IMR-90 (cell line): ENCODE data around the gene CD2AP. TPM values are rescaled to one million over a fixed set of nuclear protein-coding genes. Genes with fewer than 3 reads are reported as not detected.
"Not testable (repeated sequence)": the region's sequence is repeated elsewhere in the genome, so short reads cannot be mapped to it uniquely, and the experiment has no call there.

ENCODE experiments used
- ATAC-seq: fragments of 200-7000 bp; cut with Tn5 transposase; 2 replicates; pipeline ENCODE4 v1.9.1; 2020; ENCODE audit warnings: low read depth, mild to moderate bottlenecking, moderate library complexity
- BruUV-seq: library from RNA; stranded (reverse); fragments of 400-500 nt; replicated peaks from 2 replicates; lab custom pipeline; 2021; lab: Mats Ljungman, UMichigan
- CTCF ChIA-PET: fragments of 300-600 bp; formaldehyde crosslinking; extraction: SDS; loops from one replicate; lab custom pipeline; 2021; ENCODE audit warnings: antibody characterized with exemption; lab: Yijun Ruan, JAX
- POLR2A ChIA-PET: fragments of 300-600 bp; sonication (Branson Sonifier 250); formaldehyde crosslinking; loops from one replicate; lab custom pipeline; 2022; ENCODE audit warnings: antibody characterized with exemption; ENCODE audit not compliant: unreplicated experiment; lab: Charles Lee
- DNase-seq: peaks from one replicate; pipeline ENCODE4 v3.0.0; 2013
- H2AFZ ChIP-seq: replicated peaks from 2 replicates; pipeline ENCODE3; 2013; ENCODE audit warnings: low read length, mild to moderate bottlenecking; ENCODE audit not compliant: poor library complexity
- H2AK5ac ChIP-seq: 2 replicates; pipeline ENCODE4 v1.6.1; 2013; ENCODE audit warnings: low read depth, low read length, inconsistent platforms
- H2AK9ac ChIP-seq: replicated peaks from 2 replicates; pipeline ENCODE3; 2013; ENCODE audit warnings: mild to moderate bottlenecking, low read depth, low read length, moderate library complexity; ENCODE audit not compliant: poor library complexity
- H2BK120ac ChIP-seq: 2 replicates; pipeline ENCODE4 v1.6.1; 2013; ENCODE audit warnings: low read depth, low read length, inconsistent platforms
- H2BK15ac ChIP-seq: 3 replicates; pipeline ENCODE4 v1.6.1; 2013; ENCODE audit warnings: low read depth, low read length, inconsistent platforms
- H2BK20ac ChIP-seq: 2 replicates; pipeline ENCODE4 v1.6.1; 2013; ENCODE audit warnings: low read depth, mild to moderate bottlenecking, inconsistent platforms, low read length, moderate library complexity
- H2BK5ac ChIP-seq: 2 replicates; pipeline ENCODE4 v1.6.1; 2013; ENCODE audit warnings: mild to moderate bottlenecking, low read depth, low read length, inconsistent platforms; ENCODE audit not compliant: poor library complexity, severe bottlenecking
- H3K14ac ChIP-seq: replicated peaks from 2 replicates; pipeline ENCODE4 v1.6.1; 2013; ENCODE audit warnings: low read depth, low read length, inconsistent platforms
- H3K18ac ChIP-seq: 2 replicates; pipeline ENCODE4 v1.6.1; 2013; ENCODE audit warnings: low read depth, low read length, control low read depth
- H3K23ac ChIP-seq: 2 replicates; pipeline ENCODE4 v1.6.1; 2013; ENCODE audit warnings: low read depth, low read length, inconsistent platforms
- H3K27ac ChIP-seq: 2 replicates; pipeline ENCODE4 v1.5.1; 2013; ENCODE audit warnings: mild to moderate bottlenecking, control low read depth, low read length; ENCODE audit not compliant: insufficient read depth
- H3K27me3 ChIP-seq: 2 replicates; pipeline ENCODE4 v1.6.1; 2013; ENCODE audit warnings: low read length; ENCODE audit not compliant: control insufficient read depth, insufficient read depth
- H3K36me3 ChIP-seq: 2 replicates; pipeline ENCODE4 v1.6.1; 2013; ENCODE audit warnings: low read length, mixed read lengths; ENCODE audit not compliant: control insufficient read depth, insufficient read depth
- H3K4ac ChIP-seq: 2 replicates; pipeline ENCODE4 v1.6.1; 2013; ENCODE audit warnings: low read depth, low read length, inconsistent platforms
- H3K4me1 ChIP-seq: 2 replicates; pipeline ENCODE4 v1.6.1; 2013; ENCODE audit warnings: low read length, mixed read lengths; ENCODE audit not compliant: control insufficient read depth, insufficient read depth
- H3K4me2 ChIP-seq: 2 replicates; pipeline ENCODE4 v1.6.1; 2013; ENCODE audit warnings: low read depth, mild to moderate bottlenecking, control low read depth, low read length, moderate library complexity
- H3K4me3 ChIP-seq: 2 replicates; pipeline ENCODE4 v1.5.1; 2013; ENCODE audit warnings: low read depth, mild to moderate bottlenecking, control low read depth, low read length, moderate library complexity; ENCODE audit not compliant: insufficient read depth
- H3K56ac ChIP-seq: 2 replicates; pipeline ENCODE4 v1.6.1; 2013; ENCODE audit warnings: low read length, inconsistent platforms; ENCODE audit not compliant: insufficient read depth; ENCODE audit errors: extremely low read depth
- H3K79me1 ChIP-seq, 2 experiments: 2 replicates each; pipeline ENCODE4 v1.6.1; 2013; ENCODE audit warnings: low read length in 2 of 2, inconsistent platforms in 1 of 2, low read depth in 1 of 2
- H3K9ac ChIP-seq: 2 replicates; pipeline ENCODE4 v1.6.1; 2013; ENCODE audit warnings: low read depth, low read length, control low read depth
- H3K9me1 ChIP-seq: 2 replicates; pipeline ENCODE4 v1.6.1; 2013; ENCODE audit warnings: low read length, inconsistent platforms; ENCODE audit not compliant: insufficient read depth
- H3K9me3 ChIP-seq: 2 replicates; pipeline ENCODE4 v1.6.1; 2013; ENCODE audit warnings: low read length; ENCODE audit not compliant: control insufficient read depth, insufficient read depth
- H4K20me1 ChIP-seq: 2 replicates; pipeline ENCODE4 v1.6.1; 2013; ENCODE audit warnings: low read length, inconsistent platforms; ENCODE audit not compliant: insufficient read depth
- H4K5ac ChIP-seq: 2 replicates; pipeline ENCODE4 v1.6.1; 2013; ENCODE audit warnings: mild to moderate bottlenecking, low read depth, low read length, control low read depth
- H4K8ac ChIP-seq, 2 experiments: 2 replicates each; pipeline ENCODE4 v1.6.1; 2013; ENCODE audit warnings: low read depth in 2 of 2, low read length in 2 of 2, control low read depth in 1 of 2, inconsistent platforms in 1 of 2
- H4K91ac ChIP-seq: 2 replicates; pipeline ENCODE4 v1.6.1; 2013; ENCODE audit warnings: low read depth, low read length, inconsistent platforms; ENCODE audit not compliant: insufficient read depth
- WGBS, 2 experiments: methylation state at CpG; one replicate each; pipeline versions ENCODE4 v1.1.5 to v1.1.7; 2013; ENCODE audit warnings: missing lambda C conversion rate in 2 of 2; ENCODE audit not compliant: insufficient read length in 1 of 2; ENCODE audit errors: extremely low coverage in 2 of 2; 5-methylcytosine and 5-hydroxymethylcytosine counted together
- dilution Hi-C: fragments of 300-500 bp; cut with HindIII; formaldehyde crosslinking; loops from one replicate; pipeline ENCODE4 v1.14.3; 2018; ENCODE audit warnings: low sequenced_read_pairs; ENCODE audit not compliant: unreplicated experiment
- in situ Hi-C: fragments of 300-500 bp; cut with MboI; formaldehyde crosslinking; loops from 3 replicates; pipeline ENCODE4 v1.14.3; 2019; ENCODE audit warnings: low sequenced_read_pairs, inconsistent platforms, mixed read lengths
- intact Hi-C: fragments of 100-400 bp; cut with micrococcal nuclease; formaldehyde crosslinking; loops from 2 replicates; pipeline ENCODE4 v1.10.0; 2022
- polyA plus RNA-seq, 3 experiments: library from polyadenylated mRNA; depleted of rRNA; stranded (reverse); fragments of >200 nt; gene quantifications; 2 replicates each; pipeline ENCODE4 v1.2.3, GENCODE V29; 2012; ENCODE audit warnings: low replicate concordance in 1 of 3
- total RNA-seq: library from RNA; depleted of rRNA; stranded (reverse); fragments of >200 nt; gene quantifications from 2 replicates; pipeline ENCODE4 v1.2.3, GENCODE V29; 2012

Gene CD2AP
- total and polyA plus RNA-seq, 2 of the 4 experiments (the other 2 are of a cell fraction) = 5.3 to 7.5 TPM

DNA sequence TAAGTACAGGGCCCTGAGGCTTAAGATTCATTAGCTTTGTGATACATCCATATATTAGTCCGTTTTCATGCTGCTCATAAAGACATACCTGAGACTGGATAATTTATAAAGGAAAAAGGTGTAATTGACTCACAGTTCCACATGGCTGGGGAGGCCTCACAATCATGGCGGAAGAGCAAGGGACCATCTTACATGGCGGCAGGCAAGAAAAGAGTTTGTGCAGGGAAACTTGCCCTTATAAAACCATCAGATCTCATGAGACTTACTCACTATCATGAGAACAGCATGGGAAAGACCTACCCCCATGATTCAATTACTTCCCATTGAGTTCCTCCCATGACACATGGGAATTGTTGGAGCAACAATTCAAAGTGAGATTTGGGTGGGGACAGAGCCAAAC lies 32.6 kb upstream of the CD2AP start:
- H2AFZ ChIP-seq, BruUV-seq, H4K91ac ChIP-seq, H2BK5ac ChIP-seq, H3K9ac ChIP-seq, H2AK5ac ChIP-seq, H3K56ac ChIP-seq, dilution Hi-C loops, intact Hi-C loops, ATAC-seq, POLR2A ChIA-PET, H3K4ac ChIP-seq, H2BK120ac ChIP-seq, H4K8ac ChIP-seq, H3K14ac ChIP-seq, H3K18ac ChIP-seq, H4K20me1 ChIP-seq, H3K4me1 ChIP-seq, H2AK9ac ChIP-seq, H3K27me3 ChIP-seq, H3K9me1 ChIP-seq, H3K4me2 ChIP-seq, DNase-seq, H3K23ac ChIP-seq, H3K4me3 ChIP-seq, H3K9me3 ChIP-seq, CTCF ChIA-PET, H4K5ac ChIP-seq, in situ Hi-C loops, H3K79me1 ChIP-seq, H2BK20ac ChIP-seq, H2BK15ac ChIP-seq, H3K36me3 ChIP-seq, H3K27ac ChIP-seq: not testable (repeated sequence)
- WGBS, 2 experiments = no CpG with 5 or more reads among the region's 3 CpGs
